Tibial nerve (tissue), 4 donors: ENCODE data around the gene CALB2. TPM values are rescaled to one million over a fixed set of nuclear protein-coding genes. Genes with fewer than 3 reads are reported as not detected.

Experiments
- DNase-seq, 2 donors: peaks; one replicate each; pipeline ENCODE4 v3.0.0-alpha.2; 2019; ENCODE audit warnings: low spot score in 2 of 2
- H3K27ac ChIP-seq, 4 donors: fragments of 200-600 bp; sonication (generic) in 3 of 4; one replicate each; pipeline ENCODE4 v1.5.1; 2017 to 2019; ENCODE audit warnings: mild to moderate bottlenecking in 1 of 4
- H3K27me3 ChIP-seq, 2 donors: fragments of 200-600 bp; sonication (generic) in 1 of 2; one replicate each; pipeline versions ENCODE4 v1.5.1 to v1.6.0; 2017 to 2019
- H3K36me3 ChIP-seq, 3 donors: fragments of 200-600 bp; sonication (generic); one replicate each; pipeline ENCODE4 v1.5.1; 2018 to 2019
- H3K4me1 ChIP-seq, 4 donors: fragments of 200-600 bp; sonication (generic) in 3 of 4; one replicate each; pipeline ENCODE4 v1.5.1; 2017 to 2019
- H3K4me3 ChIP-seq, 4 donors: fragments of 200-600 bp; sonication (generic) in 3 of 4; one replicate each; pipeline ENCODE4 v1.5.1; 2017 to 2019; ENCODE audit warnings: mild to moderate bottlenecking in 1 of 4, moderate library complexity in 1 of 4
- H3K9me3 ChIP-seq, 4 donors: fragments of 200-600 bp; sonication (generic) in 3 of 4; one replicate each; pipeline ENCODE4 v1.5.1; 2017 to 2019
- EP300 ChIP-seq, 2 donors: sonication (generic); formaldehyde crosslinking; IDR thresholded peaks; one replicate each; pipeline ENCODE4 v1.6.1; 2017; ENCODE audit warnings: antibody characterized with exemption in 2 of 2, mild to moderate bottlenecking in 1 of 2
- POLR2A ChIP-seq, 2 donors: fragments of 450-650 bp; IDR thresholded peaks; one replicate each; pipeline ENCODE4 v1.6.1; 2017; ENCODE audit warnings: antibody characterized with exemption in 2 of 2, mild to moderate bottlenecking in 2 of 2, moderate library complexity in 2 of 2
- WGBS, 2 donors: methylation state at CpG; one replicate each; pipeline ENCODE4 v1.1.5; 2018; 5-methylcytosine and 5-hydroxymethylcytosine counted together
- total RNA-seq, 4 donors: library from RNA; depleted of rRNA; stranded (reverse); fragments of >200 nt; gene quantifications; one replicate each; pipeline ENCODE4 v1.1.0, GENCODE V29; 2016
- TF ChIP-seq, protein P1 (sequence below), 5 experiments: fragments of 200-600 bp in 3 of 5; fragments of 450-650 bp in 2 of 5; sonication (generic) in 3 of 5; IDR thresholded peaks; one replicate each; pipeline ENCODE4 v1.5.1; 2016 to 2019; ENCODE audit warnings: antibody characterized with exemption in 5 of 5, mild to moderate bottlenecking in 3 of 5, moderate library complexity in 2 of 5

Gene CALB2
- total RNA-seq, 4 donors from 2014 or later: 3.5 to 24.7 (median 11.3) TPM

DNA sequence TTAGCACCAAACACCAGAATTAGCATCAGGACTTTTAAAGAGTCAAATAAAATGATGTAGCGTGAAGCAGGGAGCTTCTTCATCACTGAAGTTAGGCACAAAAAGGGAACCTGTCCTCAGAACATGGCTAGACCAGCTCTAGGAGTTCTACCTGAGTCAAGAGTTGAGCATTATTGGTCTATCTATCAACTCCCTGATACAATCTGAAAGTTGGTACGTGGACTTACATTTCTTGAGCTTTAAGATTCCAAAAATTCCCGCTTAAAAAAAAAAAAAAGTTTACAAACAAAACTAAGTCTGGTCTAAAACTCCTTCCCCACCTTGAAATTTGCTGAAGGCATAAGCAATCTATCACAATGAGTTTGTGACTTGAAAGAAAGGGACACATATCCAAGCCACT is 71.1 kb downstream of the CALB2 start:
- H3K9me3 ChIP-seq: peaks cover 0 to 10% (median 0%) of the 10 kb centered on the region in 4 donors
- TF ChIP-seq POLR2A (IDR thresholded peaks at IDR 0.05) (no peak), EP300 (IDR thresholded peaks at IDR 0.05) (no peak)
- TF ChIP-seq, protein P1, sequence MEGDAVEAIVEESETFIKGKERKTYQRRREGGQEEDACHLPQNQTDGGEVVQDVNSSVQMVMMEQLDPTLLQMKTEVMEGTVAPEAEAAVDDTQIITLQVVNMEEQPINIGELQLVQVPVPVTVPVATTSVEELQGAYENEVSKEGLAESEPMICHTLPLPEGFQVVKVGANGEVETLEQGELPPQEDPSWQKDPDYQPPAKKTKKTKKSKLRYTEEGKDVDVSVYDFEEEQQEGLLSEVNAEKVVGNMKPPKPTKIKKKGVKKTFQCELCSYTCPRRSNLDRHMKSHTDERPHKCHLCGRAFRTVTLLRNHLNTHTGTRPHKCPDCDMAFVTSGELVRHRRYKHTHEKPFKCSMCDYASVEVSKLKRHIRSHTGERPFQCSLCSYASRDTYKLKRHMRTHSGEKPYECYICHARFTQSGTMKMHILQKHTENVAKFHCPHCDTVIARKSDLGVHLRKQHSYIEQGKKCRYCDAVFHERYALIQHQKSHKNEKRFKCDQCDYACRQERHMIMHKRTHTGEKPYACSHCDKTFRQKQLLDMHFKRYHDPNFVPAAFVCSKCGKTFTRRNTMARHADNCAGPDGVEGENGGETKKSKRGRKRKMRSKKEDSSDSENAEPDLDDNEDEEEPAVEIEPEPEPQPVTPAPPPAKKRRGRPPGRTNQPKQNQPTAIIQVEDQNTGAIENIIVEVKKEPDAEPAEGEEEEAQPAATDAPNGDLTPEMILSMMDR (IDR thresholded peaks at IDR 0.05): no peak
- H3K36me3 ChIP-seq: no peaks in the 10 kb centered on the region
- 79 to 89% methylated on average over 3 of the region's 3 CpGs for WGBS, 2 donors
- H3K4me1 ChIP-seq: peaks cover 0 to 5% (median 0%) of the 10 kb centered on the region in 4 donors
- DNase-seq: no peak
- no peak overlapping the region for H3K27ac ChIP-seq
- no peak overlapping the region for H3K4me3 ChIP-seq
- peaks cover 0 to 13% of the 10 kb centered on the region in 2 donors for H3K27me3 ChIP-seq

DNA sequence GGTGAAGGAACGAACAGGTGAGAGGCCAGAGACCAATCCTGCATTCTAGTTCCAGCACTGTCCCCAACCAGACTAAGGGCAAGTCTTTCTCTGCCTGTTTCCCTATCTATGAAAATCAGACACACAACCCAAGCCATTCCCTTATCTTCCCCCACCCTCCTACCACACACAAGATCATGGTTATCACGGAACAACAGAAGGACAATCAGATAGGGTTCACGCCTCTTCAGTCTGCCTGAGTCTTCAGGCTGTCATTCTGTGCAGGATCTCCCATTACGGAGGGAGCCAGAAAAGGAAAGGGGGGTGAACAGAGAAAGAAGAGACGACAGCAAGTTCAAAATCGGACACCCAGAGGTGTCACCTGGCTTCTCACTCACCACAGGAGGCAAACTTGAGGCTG is 72.2 kb downstream of the CALB2 start:
- DNase-seq: no peak
- H3K36me3 ChIP-seq: no peaks in the 10 kb centered on the region
- peaks cover 0 to 7% of the 10 kb centered on the region in 2 donors for H3K27me3 ChIP-seq
- H3K9me3 ChIP-seq: peaks cover 0 to 10% (median 0%) of the 10 kb centered on the region in 4 donors
- TF ChIP-seq POLR2A (IDR thresholded peaks at IDR 0.05): no peak
- TF ChIP-seq, protein P1 (IDR thresholded peaks at IDR 0.05): no peak
- TF ChIP-seq EP300 (IDR thresholded peaks at IDR 0.05): no peak
- no peak overlapping the region for H3K4me3 ChIP-seq
- no peak overlapping the region for H3K27ac ChIP-seq
- peaks cover 0 to 4% (median 0%) of the 10 kb centered on the region in 4 donors for H3K4me1 ChIP-seq
- 68 to 82% methylated on average over 6 of the region's 6 CpGs for WGBS, 2 donors

DNA sequence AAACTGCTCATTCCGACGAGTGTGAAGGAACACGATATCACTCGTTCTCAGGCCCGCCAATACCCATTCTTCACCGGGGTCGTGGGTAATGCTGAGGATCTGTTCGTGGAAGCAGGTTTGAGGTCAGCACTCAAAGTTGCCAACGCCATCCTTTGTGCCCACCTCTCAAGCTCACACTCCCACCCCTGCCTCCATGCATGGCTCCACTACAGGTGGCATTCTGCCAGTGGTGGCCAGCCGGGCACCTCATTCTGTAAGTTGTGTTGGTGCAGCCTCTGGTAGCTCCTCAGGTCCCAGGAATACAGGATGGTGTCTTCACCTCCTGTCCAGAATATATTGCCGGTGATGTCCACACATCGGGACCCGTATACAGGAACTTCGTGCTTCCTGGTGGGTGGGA is 72.7 kb downstream of the CALB2 start:
- WGBS, 2 donors: 90 to 91% methylated on average over 14 of the region's 14 CpGs
- H3K27me3 ChIP-seq: peaks cover 0 to 3% of the 10 kb centered on the region in 2 donors
- no peak for DNase-seq

DNA sequence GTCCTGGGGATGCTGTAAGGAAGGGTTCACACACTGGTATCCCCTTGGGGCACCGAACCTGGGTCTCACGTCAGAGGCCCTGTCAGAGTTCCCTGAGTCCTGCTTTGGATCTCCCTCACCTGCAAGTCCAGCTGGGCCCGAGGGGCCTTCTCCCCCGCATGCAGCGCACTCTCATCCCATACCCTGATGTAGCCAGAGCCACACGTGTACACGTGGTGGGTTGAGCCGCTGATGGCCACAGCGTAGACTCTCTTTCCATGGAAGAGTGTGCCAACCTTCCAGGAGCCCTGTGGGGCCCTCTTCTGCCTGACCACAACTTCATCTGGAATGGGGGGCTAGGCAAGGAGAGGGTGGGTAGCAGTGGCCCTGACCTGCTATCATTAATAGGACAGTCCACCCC is 73.5 kb downstream of the CALB2 start:
- Histone ChIP-seq H3K27me3 (no peaks in the 10 kb centered on the region), H3K27ac (no peak overlapping the region), H3K9me3 (peaks cover 0 to 10% (median 0%) of the 10 kb centered on the region in 4 donors), H3K4me3 (no peak overlapping the region), H3K36me3 (no peaks in the 10 kb centered on the region), H3K4me1 (no peaks in the 10 kb centered on the region)
- DNase-seq: no peak
- TF ChIP-seq, protein P1 (IDR thresholded peaks at IDR 0.05): no peak
- TF ChIP-seq POLR2A (IDR thresholded peaks at IDR 0.05): no peak
- TF ChIP-seq EP300 (IDR thresholded peaks at IDR 0.05): no peak
- 96 to 98% methylated on average over 9 of the region's 9 CpGs for WGBS, 2 donors

More for the DNA sequence above, 72.7 kb downstream of the CALB2 start:
- Histone ChIP-seq H3K36me3 (no peaks in the 10 kb centered on the region), H3K27ac (no peak overlapping the region), H3K4me3 (no peak overlapping the region), H3K9me3 (peaks cover 0 to 10% (median 0%) of the 10 kb centered on the region in 4 donors), H3K4me1 (no peaks in the 10 kb centered on the region)
- TF ChIP-seq, protein P1 (IDR thresholded peaks at IDR 0.05): no peak
- TF ChIP-seq POLR2A (IDR thresholded peaks at IDR 0.05) (no peak), EP300 (IDR thresholded peaks at IDR 0.05) (no peak)

DNA sequence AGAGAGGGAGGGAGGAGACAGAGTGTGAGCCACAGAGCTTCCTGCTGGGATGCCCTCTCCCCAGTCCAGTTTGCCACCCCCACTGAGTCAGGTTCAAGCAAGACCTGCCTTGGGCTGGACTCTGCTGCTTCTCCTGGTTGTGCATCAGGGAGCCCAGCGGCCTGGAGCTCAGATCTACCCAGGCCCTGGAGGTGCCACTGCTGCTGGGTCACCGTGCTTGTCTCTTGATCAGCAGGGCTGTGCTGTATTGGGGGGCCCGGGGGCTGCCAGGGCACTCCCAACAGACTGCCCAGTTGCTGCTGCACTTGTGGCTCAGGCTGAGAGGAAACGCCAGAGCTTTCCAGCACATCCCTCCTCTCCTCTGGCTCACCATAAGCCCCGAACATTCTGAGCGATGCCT is 74.4 kb downstream of the CALB2 start:
- Histone ChIP-seq H3K27me3 (no peaks in the 10 kb centered on the region), H3K9me3 (peaks cover 0 to 10% (median 0%) of the 10 kb centered on the region in 4 donors), H3K4me1 (no peaks in the 10 kb centered on the region), H3K36me3 (no peaks in the 10 kb centered on the region), H3K27ac (no peak overlapping the region), H3K4me3 (no peak overlapping the region)
- TF ChIP-seq POLR2A (IDR thresholded peaks at IDR 0.05) (no peak), EP300 (IDR thresholded peaks at IDR 0.05) (no peak)
- TF ChIP-seq, protein P1 (IDR thresholded peaks at IDR 0.05): no peak
- DNase-seq: no peak
- 88 to 91% methylated on average over 4 to 6 of the region's 6 CpGs for WGBS, 2 donors
